BJ (cell line): Measurements from ENCODE around the gene ZC3H11A. TPM values are rescaled to one million over a fixed set of nuclear protein-coding genes. Genes with fewer than 3 reads are reported as not detected.

Source experiments
- CTCF ChIA-PET: fragments of 350-600 bp; formaldehyde crosslinking; extraction: SDS; loops from one replicate; lab custom pipeline; 2021; ENCODE audit warnings: antibody characterized with exemption, inconsistent platforms; lab: Yijun Ruan, JAX
- POLR2A ChIA-PET: fragments of 300-600 bp; sonication (Branson Sonifier 250); formaldehyde crosslinking; extraction: SDS; loops from one replicate; lab custom pipeline; 2021; ENCODE audit warnings: antibody characterized with exemption; lab: Charles Lee
- DNase-seq: peaks from one replicate; pipeline ENCODE4 v3.0.0-alpha.2; 2011; ENCODE audit warnings: low read depth
- H3K27me3 ChIP-seq: 2 replicates; pipeline ENCODE4 v1.6.0; 2011; ENCODE audit warnings: low read length; ENCODE audit not compliant: control insufficient read depth, insufficient read depth
- H3K36me3 ChIP-seq: 2 replicates; pipeline ENCODE4 v1.5.1; 2011; ENCODE audit warnings: low read length; ENCODE audit not compliant: control insufficient read depth, insufficient read depth
- H3K4me3 ChIP-seq: 2 replicates; pipeline ENCODE4 v1.5.1; 2011; ENCODE audit warnings: low read depth, mild to moderate bottlenecking, control low read depth, low read length
- polyA plus RNA-seq: library from polyadenylated mRNA; depleted of rRNA; stranded (reverse); fragments of >200 nt; gene quantifications from 2 replicates; pipeline ENCODE4 v1.2.3, GENCODE V29; 2011
- TF ChIP-seq, protein P1 (sequence below): IDR thresholded peaks from 2 replicates; pipeline ENCODE4 v1.5.1; 2011; ENCODE audit warnings: low read depth, mild to moderate bottlenecking, control low read depth, inconsistent platforms, low read length, moderate library complexity; ENCODE audit not compliant: insufficient read depth

ZC3H11A gene
- polyA plus RNA-seq, 1 experiment, result 55.2 TPM

- ChIA-PET CTCF (no interaction called here), POLR2A (no interaction called here)
- Histone ChIP-seq H3K27me3 (no peaks in the 10 kb centered on the region), H3K4me3 (no peak overlapping the region), H3K36me3 (no peaks in the 10 kb centered on the region)
- TF ChIP-seq, protein P1, sequence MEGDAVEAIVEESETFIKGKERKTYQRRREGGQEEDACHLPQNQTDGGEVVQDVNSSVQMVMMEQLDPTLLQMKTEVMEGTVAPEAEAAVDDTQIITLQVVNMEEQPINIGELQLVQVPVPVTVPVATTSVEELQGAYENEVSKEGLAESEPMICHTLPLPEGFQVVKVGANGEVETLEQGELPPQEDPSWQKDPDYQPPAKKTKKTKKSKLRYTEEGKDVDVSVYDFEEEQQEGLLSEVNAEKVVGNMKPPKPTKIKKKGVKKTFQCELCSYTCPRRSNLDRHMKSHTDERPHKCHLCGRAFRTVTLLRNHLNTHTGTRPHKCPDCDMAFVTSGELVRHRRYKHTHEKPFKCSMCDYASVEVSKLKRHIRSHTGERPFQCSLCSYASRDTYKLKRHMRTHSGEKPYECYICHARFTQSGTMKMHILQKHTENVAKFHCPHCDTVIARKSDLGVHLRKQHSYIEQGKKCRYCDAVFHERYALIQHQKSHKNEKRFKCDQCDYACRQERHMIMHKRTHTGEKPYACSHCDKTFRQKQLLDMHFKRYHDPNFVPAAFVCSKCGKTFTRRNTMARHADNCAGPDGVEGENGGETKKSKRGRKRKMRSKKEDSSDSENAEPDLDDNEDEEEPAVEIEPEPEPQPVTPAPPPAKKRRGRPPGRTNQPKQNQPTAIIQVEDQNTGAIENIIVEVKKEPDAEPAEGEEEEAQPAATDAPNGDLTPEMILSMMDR, result no peak
- no peak for DNase-seq
These were observed 18.8 kb upstream of the ZC3H11A start for GRCh38 chr1:203776636-203777035.

DNA sequence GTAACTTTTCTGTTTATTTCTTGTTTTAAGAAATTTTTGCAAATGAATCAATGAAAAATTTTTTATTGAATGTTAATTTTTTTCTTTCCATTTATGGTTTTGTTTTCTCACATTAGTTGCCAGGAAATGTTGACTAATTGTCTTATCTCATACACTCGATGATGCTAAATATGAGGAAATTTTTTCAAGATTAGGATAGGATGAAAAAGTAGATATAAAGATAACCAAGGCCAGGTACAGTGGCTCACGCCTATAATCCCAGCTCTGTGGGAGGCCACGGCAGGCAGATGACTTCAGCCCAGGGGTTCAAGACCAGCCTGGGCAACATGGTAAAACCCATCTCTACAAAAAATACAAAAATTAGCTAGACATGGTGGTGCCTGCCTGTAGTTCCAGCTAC lies 17.8 kb upstream of the ZC3H11A start:
- H3K36me3 ChIP-seq, result no peaks in the 10 kb centered on the region
- H3K4me3 ChIP-seq, result no peak overlapping the region
- H3K27me3 ChIP-seq, result no peaks in the 10 kb centered on the region
- ChIA-PET POLR2A (no interaction called here), CTCF (no interaction called here)
- no peak for DNase-seq
- TF ChIP-seq, protein P1, result no peak

GRCh38 chr1:203778146-203778545 lies 17.3 kb upstream of the ZC3H11A start:
- no peaks in the 10 kb centered on the region for H3K27me3 ChIP-seq
- TF ChIP-seq, protein P1, result no peak
- CTCF ChIA-PET, result no interaction called here
- H3K36me3 ChIP-seq, result no peaks in the 10 kb centered on the region
- POLR2A ChIA-PET, result no interaction called here
- DNase-seq, result no peak
- H3K4me3 ChIP-seq, result no peak overlapping the region

DNA sequence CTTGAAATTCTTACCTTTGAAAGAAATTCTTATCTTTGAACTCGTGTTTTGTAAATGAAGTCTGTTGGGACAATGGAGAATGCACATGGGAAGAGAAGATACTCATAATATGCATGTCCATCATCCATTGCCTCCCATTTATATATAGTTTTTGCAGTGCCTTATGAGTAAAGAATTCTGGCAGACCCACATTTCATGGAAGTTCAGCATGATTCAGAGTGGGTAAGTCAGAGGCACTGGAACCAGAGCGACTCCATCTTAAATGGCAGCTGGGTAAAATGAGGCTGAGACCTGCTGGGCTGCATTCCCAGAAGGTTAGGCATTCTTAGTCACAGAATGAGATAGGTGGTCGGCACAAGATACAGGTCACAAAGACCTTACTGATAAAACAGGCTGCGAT lies 16.6 kb upstream of the ZC3H11A start:
- DNase-seq, result no peak
- TF ChIP-seq, protein P1, result no peak
- no peaks in the 10 kb centered on the region for H3K27me3 ChIP-seq
- H3K4me3 ChIP-seq, result no peak overlapping the region
- H3K36me3 ChIP-seq, result no peaks in the 10 kb centered on the region
- ChIA-PET POLR2A (no interaction called here), CTCF (no interaction called here)

- POLR2A ChIA-PET, result no interaction called here
- CTCF ChIA-PET, result no interaction called here
- TF ChIP-seq, protein P1, result no peak
These were observed 13.5 kb upstream of the ZC3H11A start for GRCh38 chr1:203781962-203782361.

More at GRCh38 chr1:203781962-203782361, 13.5 kb upstream of the ZC3H11A start:
- no peak for DNase-seq
- Histone ChIP-seq H3K36me3 (no peaks in the 10 kb centered on the region), H3K27me3 (no peaks in the 10 kb centered on the region), H3K4me3 (no peak overlapping the region)
